HEK293 (cell line): Measurements from ENCODE around the gene PID1.

Experiments used
- CTCF ChIA-PET: fragments of 350-600 bp; formaldehyde crosslinking; extraction: SDS; loops from one replicate; lab custom pipeline; 2021; ENCODE audit warnings: antibody characterized with exemption; lab: Yijun Ruan, JAX
- POLR2A ChIA-PET: fragments of 300-600 bp; formaldehyde crosslinking; extraction: SDS; loops from one replicate; lab custom pipeline; 2020; ENCODE audit warnings: antibody characterized with exemption, inconsistent platforms; lab: Yijun Ruan, JAX
- H3K27ac ChIP-seq: fragments of 200-500 bp; sonication (Bioruptor generic); 2 replicates; pipeline ENCODE4 v1.5.1; 2014; ENCODE audit warnings: low read depth, low read length, control low read depth, inconsistent platforms; ENCODE audit errors: extremely low read depth
- H3K36me3 ChIP-seq, 2 experiments: fragments of 200-500 bp in 1 of 2; sonication (Bioruptor generic) in 1 of 2; 1 replicate in 1 of 2; 2 replicates in 1 of 2; pipeline ENCODE4 v1.5.1; 2014 to 2017; ENCODE audit warnings: inconsistent platforms in 2 of 2, low read length in 2 of 2; ENCODE audit not compliant: control insufficient read depth in 2 of 2, insufficient read depth in 1 of 2
- H3K4me1 ChIP-seq: fragments of 200-500 bp; sonication (Bioruptor generic); 2 replicates; pipeline ENCODE4 v1.5.1; 2014; ENCODE audit warnings: mild to moderate bottlenecking, low read length, inconsistent platforms; ENCODE audit not compliant: control insufficient read depth, insufficient read depth
- H3K4me3 ChIP-seq: 2 replicates; pipeline ENCODE4 v1.5.1; 2011; ENCODE audit warnings: low read depth, mild to moderate bottlenecking, control low read depth, low read length, moderate library complexity
- H3K9me3 ChIP-seq: fragments of 200-500 bp; sonication (Bioruptor generic); 2 replicates; pipeline ENCODE4 v1.5.1; 2014; ENCODE audit warnings: low read depth, low read length, inconsistent platforms; ENCODE audit not compliant: control insufficient read depth, insufficient read depth
- BCL11B ChIP-seq: fragments of 450-650 bp; formaldehyde crosslinking; IDR thresholded peaks from 2 replicates; pipeline ENCODE4 v1.5.1; 2016; ENCODE audit warnings: low read depth, missing biosample characterization, missing genetic modification characterization
- HOXD13 ChIP-seq: sonication (generic); formaldehyde crosslinking; IDR thresholded peaks from 2 replicates; pipeline ENCODE4 v1.8.0; 2022; ENCODE audit warnings: missing genetic modification reagents, borderline replicate concordance
- KLF8 ChIP-seq: fragments of 450-650 bp; formaldehyde crosslinking; IDR thresholded peaks from 2 replicates; pipeline ENCODE4 v1.5.1; 2016; ENCODE audit warnings: missing biosample characterization, missing genetic modification characterization
- KLF9 ChIP-seq: fragments of 450-650 bp; formaldehyde crosslinking; IDR thresholded peaks from 2 replicates; pipeline ENCODE4 v1.5.1; 2016; ENCODE audit warnings: missing biosample characterization, missing genetic modification characterization, low read depth
- PRDM1 ChIP-seq: fragments of 450-650 bp; formaldehyde crosslinking; IDR thresholded peaks from 2 replicates; pipeline ENCODE4; 2016; ENCODE audit warnings: missing biosample characterization, missing genetic modification characterization
- SCRT1 ChIP-seq: fragments of 450-650 bp; formaldehyde crosslinking; IDR thresholded peaks from 2 replicates; pipeline ENCODE4 v1.5.1; 2016; ENCODE audit warnings: missing biosample characterization, missing genetic modification characterization, borderline replicate concordance
- SP3 ChIP-seq: fragments of 450-650 bp; formaldehyde crosslinking; IDR thresholded peaks from 2 replicates; pipeline ENCODE4 v1.5.1; 2016; ENCODE audit warnings: missing biosample characterization, missing genetic modification characterization
- ZBTB49 ChIP-seq: fragments of 450-650 bp; formaldehyde crosslinking; IDR thresholded peaks from 2 replicates; pipeline ENCODE4 v1.5.1; 2016; ENCODE audit warnings: missing biosample characterization, missing genetic modification characterization, low read depth
- ZBTB8A ChIP-seq: fragments of 450-650 bp; formaldehyde crosslinking; IDR thresholded peaks from 2 replicates; pipeline ENCODE4 v1.5.1; 2016; ENCODE audit warnings: missing biosample characterization, missing genetic modification characterization
- ZEB2 ChIP-seq: fragments of 450-650 bp; formaldehyde crosslinking; IDR thresholded peaks from 2 replicates; pipeline ENCODE4 v1.5.1; 2016; ENCODE audit warnings: missing biosample characterization, missing genetic modification characterization
- ZFHX2 ChIP-seq: fragments of 450-650 bp; formaldehyde crosslinking; conservative IDR thresholded peaks from 2 replicates; pipeline ENCODE4 v1.5.1; 2016; ENCODE audit warnings: missing biosample characterization, missing genetic modification characterization
- ZFP37 ChIP-seq: fragments of 450-650 bp; formaldehyde crosslinking; IDR thresholded peaks from 2 replicates; pipeline ENCODE4 v1.5.1; 2016; ENCODE audit warnings: missing biosample characterization, missing genetic modification characterization
- ZNF133 ChIP-seq: fragments of 450-650 bp; formaldehyde crosslinking; IDR thresholded peaks from 2 replicates; pipeline ENCODE4 v1.5.1; 2016; ENCODE audit warnings: missing biosample characterization, missing genetic modification characterization
- ZNF335 ChIP-seq: fragments of 450-650 bp; formaldehyde crosslinking; conservative IDR thresholded peaks from 2 replicates; pipeline ENCODE4 v1.5.1; 2016; ENCODE audit warnings: missing biosample characterization, missing genetic modification characterization
- ZNF449 ChIP-seq: fragments of 450-650 bp; formaldehyde crosslinking; IDR thresholded peaks from 2 replicates; pipeline ENCODE4 v1.5.1; 2017; ENCODE audit warnings: missing biosample characterization, mild to moderate bottlenecking, missing genetic modification characterization, moderate library complexity
- ZNF510 ChIP-seq: fragments of 450-650 bp; formaldehyde crosslinking; IDR thresholded peaks from 2 replicates; pipeline ENCODE4 v1.5.1; 2018; ENCODE audit warnings: mild to moderate bottlenecking, missing genetic modification characterization, missing biosample characterization; ENCODE audit not compliant: insufficient replicate concordance
- ZNF514 ChIP-seq: fragments of 450-650 bp; formaldehyde crosslinking; IDR thresholded peaks from 2 replicates; pipeline ENCODE4 v1.5.1; 2016; ENCODE audit warnings: missing biosample characterization, missing genetic modification characterization
- ZNF521 ChIP-seq: fragments of 450-650 bp; formaldehyde crosslinking; IDR thresholded peaks from 2 replicates; pipeline ENCODE4 v1.5.1; 2017; ENCODE audit warnings: missing biosample characterization, mild to moderate bottlenecking, missing genetic modification characterization
- ZNF558 ChIP-seq: fragments of 450-650 bp; formaldehyde crosslinking; IDR thresholded peaks from 2 replicates; pipeline ENCODE4 v1.5.1; 2016; ENCODE audit warnings: missing biosample characterization, missing genetic modification characterization
- ZNF654 ChIP-seq: fragments of 450-650 bp; formaldehyde crosslinking; IDR thresholded peaks from 2 replicates; pipeline ENCODE4 v1.5.1; 2016; ENCODE audit warnings: low read depth, missing biosample characterization, missing genetic modification characterization
- ZNF776 ChIP-seq: fragments of 450-650 bp; formaldehyde crosslinking; IDR thresholded peaks from 2 replicates; pipeline ENCODE4 v1.5.0; 2017; ENCODE audit warnings: missing biosample characterization, missing genetic modification characterization, borderline replicate concordance
- ZNF843 ChIP-seq: fragments of 450-650 bp; formaldehyde crosslinking; IDR thresholded peaks from 2 replicates; pipeline ENCODE4 v1.5.1; 2016; ENCODE audit warnings: missing biosample characterization, missing genetic modification characterization
- TF ChIP-seq, protein P1 (sequence below): fragments of 450-650 bp; formaldehyde crosslinking; IDR thresholded peaks from 2 replicates; pipeline ENCODE4 v1.5.1; 2017; ENCODE audit warnings: missing biosample characterization, missing genetic modification characterization

PID1 gene

DNA sequence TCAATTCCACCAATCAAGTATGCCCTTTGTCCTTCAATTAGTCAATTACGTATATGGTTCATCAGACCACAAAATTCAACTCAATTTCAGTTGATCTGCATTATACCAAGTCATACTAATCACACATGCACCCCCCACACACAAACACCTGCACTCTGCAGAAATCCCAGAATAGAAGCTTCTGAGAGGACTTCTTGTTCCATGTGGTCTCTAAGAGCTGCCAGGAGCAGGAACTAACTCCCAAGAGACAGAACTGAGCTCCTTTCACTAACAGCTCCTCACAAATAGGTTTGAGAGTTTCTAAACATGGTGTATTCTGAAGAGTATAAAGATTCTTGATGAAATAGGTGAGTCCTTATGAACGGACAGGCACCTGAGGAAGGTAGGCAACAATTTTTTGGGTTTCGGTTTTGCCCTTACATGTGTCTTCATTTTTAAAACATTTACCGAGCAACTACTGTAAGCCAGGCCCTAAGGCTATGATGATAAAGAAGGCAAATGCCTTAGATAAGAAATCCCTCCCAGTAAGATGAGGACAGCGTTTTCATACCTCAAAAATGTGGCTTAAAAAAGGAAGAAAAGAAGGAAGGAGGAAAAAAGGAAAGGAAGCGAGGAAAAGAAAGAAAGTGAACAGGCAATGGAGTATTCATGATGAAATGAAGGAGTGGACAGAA is 183.1 kb downstream of the PID1 start:
- H3K36me3 ChIP-seq, result no peaks in the 10 kb centered on the region
- H3K9me3 ChIP-seq, result no peaks in the 10 kb centered on the region
- POLR2A ChIA-PET, result no interaction called here
- no peaks in the 10 kb centered on the region for H3K4me1 ChIP-seq
- no peak overlapping the region for H3K27ac ChIP-seq
- TF ChIP-seq ZNF510 (tag by site-specific recombination) (no peak), BCL11B (no peak), ZNF843 (tag by site-specific recombination) (no peak), ZBTB49 (tag by site-specific recombination) (no peak), HOXD13 (no peak), KLF8 (tag by site-specific recombination) (no peak)
- no peak overlapping the region for H3K4me3 ChIP-seq
- CTCF ChIA-PET, result interaction anchor here (0.9 to 1.0 kb wide), 2 partner anchors 8 to 11 kb away, joined by 3 to 5 read pairs; no protein-coding TSS in a partner anchor

GRCh38 chr2:229087267-229087666 is 183.8 kb downstream of the PID1 start:
- H3K36me3 ChIP-seq, result no peaks in the 10 kb centered on the region
- POLR2A ChIA-PET, result no interaction called here
- H3K9me3 ChIP-seq, result no peaks in the 10 kb centered on the region
- TF ChIP-seq ZNF514 (tag by site-specific recombination) (no peak), ZNF521 (tag by site-specific recombination) (no peak), SCRT1 (no peak), ZNF654 (no peak), SP3 (no peak), ZFP37 (no peak), ZNF776 (no peak), KLF9 (tag by site-specific recombination) (no peak), ZNF449 (tag by site-specific recombination) (no peak), ZNF133 (no peak)
- TF ChIP-seq, protein P1, sequence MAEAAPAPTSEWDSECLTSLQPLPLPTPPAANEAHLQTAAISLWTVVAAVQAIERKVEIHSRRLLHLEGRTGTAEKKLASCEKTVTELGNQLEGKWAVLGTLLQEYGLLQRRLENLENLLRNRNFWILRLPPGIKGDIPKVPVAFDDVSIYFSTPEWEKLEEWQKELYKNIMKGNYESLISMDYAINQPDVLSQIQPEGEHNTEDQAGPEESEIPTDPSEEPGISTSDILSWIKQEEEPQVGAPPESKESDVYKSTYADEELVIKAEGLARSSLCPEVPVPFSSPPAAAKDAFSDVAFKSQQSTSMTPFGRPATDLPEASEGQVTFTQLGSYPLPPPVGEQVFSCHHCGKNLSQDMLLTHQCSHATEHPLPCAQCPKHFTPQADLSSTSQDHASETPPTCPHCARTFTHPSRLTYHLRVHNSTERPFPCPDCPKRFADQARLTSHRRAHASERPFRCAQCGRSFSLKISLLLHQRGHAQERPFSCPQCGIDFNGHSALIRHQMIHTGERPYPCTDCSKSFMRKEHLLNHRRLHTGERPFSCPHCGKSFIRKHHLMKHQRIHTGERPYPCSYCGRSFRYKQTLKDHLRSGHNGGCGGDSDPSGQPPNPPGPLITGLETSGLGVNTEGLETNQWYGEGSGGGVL (tag by site-specific recombination), result no peak
- no peak overlapping the region for H3K4me3 ChIP-seq
- H3K4me1 ChIP-seq, result no peaks in the 10 kb centered on the region
- CTCF ChIA-PET, result interaction anchor here (0.6 to 1.0 kb wide), 2 partner anchors 9 to 10 kb away, joined by 3 to 5 read pairs; no protein-coding TSS in a partner anchor
- H3K27ac ChIP-seq, result no peak overlapping the region

GRCh38 chr2:229085439-229085838 is 185.6 kb downstream of the PID1 start:
- no peak overlapping the region for H3K27ac ChIP-seq
- no peaks in the 10 kb centered on the region for H3K36me3 ChIP-seq
- no peak for TF ChIP-seq ZNF558
- TF ChIP-seq ZNF335 (tag by site-specific recombination), result no peak
- TF ChIP-seq ZFHX2, result no peak
- TF ChIP-seq ZEB2 (tag by site-specific recombination), result no peak
- TF ChIP-seq ZBTB8A (tag by site-specific recombination), result no peak
- no peak for TF ChIP-seq SP3
- TF ChIP-seq PRDM1, result no peak
- ChIA-PET POLR2A (no interaction called here), CTCF (interaction anchor here (1.1 kb wide), 1 partner anchor 501 kb away, joined by 3 read pairs; no protein-coding TSS in a partner anchor)
- no peaks in the 10 kb centered on the region for H3K9me3 ChIP-seq
- H3K4me3 ChIP-seq, result no peak overlapping the region
- no peaks in the 10 kb centered on the region for H3K4me1 ChIP-seq
